H1 (cell line): ENCODE data around the gene PM20D1.

Experiments
- ASH2L ChIP-seq: fragments of 200-600, 300-600 bp; sonication (generic); IDR thresholded peaks from one replicate; pipeline ENCODE4 v1.7.1; 2017; ENCODE audit warnings: low read length
- CTCF ChIP-seq, 3 experiments: IDR thresholded peaks; 1 replicate in 2 of 3; 2 replicates in 1 of 3; pipeline versions ENCODE4 v1.5.1 to v1.6.1; 2011; ENCODE audit warnings: low read length in 3 of 3, mild to moderate bottlenecking in 3 of 3, inconsistent platforms in 2 of 3, low read depth in 1 of 3, moderate library complexity in 1 of 3; ENCODE audit not compliant: insufficient read depth in 1 of 3; ENCODE audit errors: control extremely low read depth in 1 of 3
- EP300 ChIP-seq, 2 experiments: IDR thresholded peaks; 1 replicate in 1 of 2; 2 replicates in 1 of 2; pipeline ENCODE4 v1.6.1; 2011 to 2012; ENCODE audit warnings: low read depth in 2 of 2, low read length in 2 of 2, mild to moderate bottlenecking in 2 of 2, borderline replicate concordance in 1 of 2, inconsistent platforms in 1 of 2, moderate library complexity in 1 of 2
- EZH2 ChIP-seq: fragments of 200-600 bp; sonication (generic); IDR thresholded peaks from 2 replicates; pipeline ENCODE4 v1.7.1; 2012; ENCODE audit warnings: low read depth, mild to moderate bottlenecking, moderate library complexity, low read length, inconsistent platforms; ENCODE audit not compliant: severe bottlenecking
- HDAC2 ChIP-seq, 2 experiments: fragments of 300-600 bp in 1 of 2; sonication (generic) in 1 of 2; IDR thresholded peaks; 2 replicates each; pipeline ENCODE4 v1.6.1; 2011 to 2012; ENCODE audit warnings: low read depth in 2 of 2, low read length in 2 of 2, mild to moderate bottlenecking in 2 of 2, moderate library complexity in 2 of 2, borderline replicate concordance in 1 of 2, inconsistent platforms in 1 of 2
- POLR2A ChIP-seq, 2 experiments: IDR thresholded peaks; 1 replicate in 1 of 2; 2 replicates in 1 of 2; pipeline ENCODE4 v1.6.1; 2011; ENCODE audit warnings: low read depth in 2 of 2, low read length in 2 of 2, mild to moderate bottlenecking in 2 of 2; ENCODE audit errors: control extremely low read depth in 1 of 2
- POLR2AphosphoS5 ChIP-seq: IDR thresholded peaks from 2 replicates; pipeline ENCODE4 v1.6.1; 2011; ENCODE audit warnings: low read depth, low read length
- RAD21 ChIP-seq, 2 experiments: IDR thresholded peaks in 1 of 2; conservative IDR thresholded peaks in 1 of 2; 2 replicates each; pipeline ENCODE4 v1.6.1; 2011; ENCODE audit warnings: low read depth in 2 of 2, low read length in 2 of 2, improper control_type of control experiment in 1 of 2, inconsistent platforms in 1 of 2, mild to moderate bottlenecking in 1 of 2, moderate library complexity in 1 of 2
- SIX5 ChIP-seq: IDR thresholded peaks from 2 replicates; pipeline ENCODE4 v1.6.1; 2011; ENCODE audit warnings: mild to moderate bottlenecking, low read depth, low read length
- SUZ12 ChIP-seq: fragments of 200-600 bp; sonication (generic); IDR thresholded peaks from 2 replicates; pipeline ENCODE4 v1.6.1; 2012; ENCODE audit warnings: mild to moderate bottlenecking, inconsistent platforms, low read length, moderate library complexity, mixed read lengths
- TEAD4 ChIP-seq: IDR thresholded peaks from 2 replicates; pipeline ENCODE4 v1.6.1; 2012; ENCODE audit warnings: low read depth, low read length, inconsistent platforms, mixed read lengths
- YY1 ChIP-seq: IDR thresholded peaks from 2 replicates; pipeline ENCODE4 v1.6.1; 2011; ENCODE audit warnings: low read depth, mild to moderate bottlenecking, low read length

DNA sequence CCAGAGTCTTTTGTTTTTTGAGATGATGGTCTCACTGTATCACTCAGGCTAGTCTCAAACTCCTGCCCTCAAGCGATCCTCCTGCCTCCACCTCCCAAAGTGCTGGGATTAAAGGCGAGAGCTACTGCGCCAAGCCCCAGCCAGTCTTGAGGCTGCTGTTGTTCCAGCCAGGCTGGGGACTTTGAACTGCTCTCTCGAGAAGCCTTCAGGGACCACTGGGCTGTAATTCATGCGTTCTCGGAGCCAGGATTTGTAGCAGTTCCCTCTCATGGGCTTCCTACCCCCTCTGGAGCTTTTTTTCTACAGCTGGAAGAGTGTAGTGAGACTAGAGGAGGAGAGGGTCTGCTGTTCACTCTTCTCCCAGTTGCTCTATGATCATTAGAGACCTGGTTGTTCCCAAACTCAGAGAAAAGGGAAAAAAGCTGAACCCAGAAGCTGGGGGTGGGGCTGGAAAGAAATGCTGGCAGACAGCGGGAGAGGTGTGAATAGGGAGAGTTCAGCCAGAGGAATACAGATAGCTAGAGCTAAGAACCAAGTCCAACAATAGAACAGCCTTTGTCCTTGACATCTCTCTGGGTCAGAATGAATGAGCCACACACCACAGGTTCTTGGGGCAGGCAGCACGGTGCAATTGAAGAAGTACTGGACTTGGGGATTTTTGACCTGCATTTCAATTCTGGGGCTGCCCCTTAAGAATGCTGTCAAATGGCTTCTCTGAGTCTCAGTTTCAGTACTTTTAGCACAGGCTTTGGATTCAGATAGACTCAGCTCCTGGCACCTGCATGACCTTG, 23.7 kb downstream of the PM20D1 start:
- no peak for TF ChIP-seq EZH2
- no peak for TF ChIP-seq CTCF (IDR thresholded peaks at IDR 0.05; ENCODE audit: control extremely low read depth in 1 of 3, insufficient read depth in 1 of 3, low read depth in 1 of 3, low read length in 3 of 3)
- no peak for TF ChIP-seq RAD21 (IDR thresholded peaks at IDR 0.05 in 1 of 2, conservative IDR thresholded peaks at IDR 0.05 in 1 of 2; ENCODE audit: low read depth in 2 of 2, low read length in 2 of 2)
- TF ChIP-seq POLR2A (IDR thresholded peaks at IDR 0.05; ENCODE audit: control extremely low read depth in 1 of 2, low read depth in 2 of 2, low read length in 2 of 2), result no peak
- TF ChIP-seq YY1, result no peak
- no peak for TF ChIP-seq SUZ12
- TF ChIP-seq ASH2L, result no peak
- TF ChIP-seq EP300 (IDR thresholded peaks at IDR 0.05; ENCODE audit: borderline replicate concordance in 1 of 2, low read depth in 2 of 2, low read length in 2 of 2), result no peak
- no peak for TF ChIP-seq POLR2AphosphoS5
- TF ChIP-seq SIX5, result no peak
- TF ChIP-seq TEAD4, result no peak
- TF ChIP-seq HDAC2 (IDR thresholded peaks at IDR 0.05; ENCODE audit: borderline replicate concordance in 1 of 2, low read depth in 2 of 2, low read length in 2 of 2), result no peak
